Measurements from ENCODE around the gene LALBA. TPM values are rescaled to one million over a fixed set of nuclear protein-coding genes. Genes with fewer than 3 reads are reported as not detected.
A peak's percentile ranks its signal among the peaks of the same experiment; 100 is the strongest.

The LALBA gene
- not detected for total RNA-seq (2021; ENCODE audit: unreplicated experiment)
- not detected for polyA plus RNA-seq (2012; ENCODE audit: insufficient read length)
- Bru-seq, nascent RNA = not detected
- percentile 22 among the genes with signal in this experiment for BruChase-seq, experiment 1, labeled RNA remaining after a 2-hour chase
- not detected for BruChase-seq, experiment 2, labeled RNA remaining after a 6-hour chase
- long read RNA-seq = 0 reads

DNA sequence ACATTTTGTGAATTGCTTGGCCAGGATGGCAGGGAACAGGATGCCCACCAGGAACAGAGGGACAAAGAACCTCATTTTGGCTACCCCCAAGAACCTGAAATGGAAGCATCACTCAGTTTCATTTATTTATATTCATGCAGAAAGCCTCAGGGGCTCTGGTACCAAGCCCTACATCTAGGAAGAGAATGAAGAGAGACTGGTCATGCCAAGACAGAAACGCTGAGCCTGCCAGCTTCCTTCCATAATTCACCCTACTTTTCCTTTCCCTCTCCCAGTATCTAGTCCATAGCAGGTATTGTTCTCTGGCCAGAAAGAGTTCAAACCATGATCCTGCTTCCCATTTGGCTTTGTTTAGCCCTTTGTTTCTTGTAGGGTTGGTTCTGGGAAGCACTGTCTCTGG, at the start of gene LALBA:
Gene LALBA (minus strand): TSS at position 101 of the 400 bp plus-strand sequence. CDS start 26 bp downstream, at position 75.
- TF ChIP-seq, protein P1, sequence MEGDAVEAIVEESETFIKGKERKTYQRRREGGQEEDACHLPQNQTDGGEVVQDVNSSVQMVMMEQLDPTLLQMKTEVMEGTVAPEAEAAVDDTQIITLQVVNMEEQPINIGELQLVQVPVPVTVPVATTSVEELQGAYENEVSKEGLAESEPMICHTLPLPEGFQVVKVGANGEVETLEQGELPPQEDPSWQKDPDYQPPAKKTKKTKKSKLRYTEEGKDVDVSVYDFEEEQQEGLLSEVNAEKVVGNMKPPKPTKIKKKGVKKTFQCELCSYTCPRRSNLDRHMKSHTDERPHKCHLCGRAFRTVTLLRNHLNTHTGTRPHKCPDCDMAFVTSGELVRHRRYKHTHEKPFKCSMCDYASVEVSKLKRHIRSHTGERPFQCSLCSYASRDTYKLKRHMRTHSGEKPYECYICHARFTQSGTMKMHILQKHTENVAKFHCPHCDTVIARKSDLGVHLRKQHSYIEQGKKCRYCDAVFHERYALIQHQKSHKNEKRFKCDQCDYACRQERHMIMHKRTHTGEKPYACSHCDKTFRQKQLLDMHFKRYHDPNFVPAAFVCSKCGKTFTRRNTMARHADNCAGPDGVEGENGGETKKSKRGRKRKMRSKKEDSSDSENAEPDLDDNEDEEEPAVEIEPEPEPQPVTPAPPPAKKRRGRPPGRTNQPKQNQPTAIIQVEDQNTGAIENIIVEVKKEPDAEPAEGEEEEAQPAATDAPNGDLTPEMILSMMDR (IDR thresholded peaks at IDR 0.05) = no peak
- TF ChIP-seq, protein P2, sequence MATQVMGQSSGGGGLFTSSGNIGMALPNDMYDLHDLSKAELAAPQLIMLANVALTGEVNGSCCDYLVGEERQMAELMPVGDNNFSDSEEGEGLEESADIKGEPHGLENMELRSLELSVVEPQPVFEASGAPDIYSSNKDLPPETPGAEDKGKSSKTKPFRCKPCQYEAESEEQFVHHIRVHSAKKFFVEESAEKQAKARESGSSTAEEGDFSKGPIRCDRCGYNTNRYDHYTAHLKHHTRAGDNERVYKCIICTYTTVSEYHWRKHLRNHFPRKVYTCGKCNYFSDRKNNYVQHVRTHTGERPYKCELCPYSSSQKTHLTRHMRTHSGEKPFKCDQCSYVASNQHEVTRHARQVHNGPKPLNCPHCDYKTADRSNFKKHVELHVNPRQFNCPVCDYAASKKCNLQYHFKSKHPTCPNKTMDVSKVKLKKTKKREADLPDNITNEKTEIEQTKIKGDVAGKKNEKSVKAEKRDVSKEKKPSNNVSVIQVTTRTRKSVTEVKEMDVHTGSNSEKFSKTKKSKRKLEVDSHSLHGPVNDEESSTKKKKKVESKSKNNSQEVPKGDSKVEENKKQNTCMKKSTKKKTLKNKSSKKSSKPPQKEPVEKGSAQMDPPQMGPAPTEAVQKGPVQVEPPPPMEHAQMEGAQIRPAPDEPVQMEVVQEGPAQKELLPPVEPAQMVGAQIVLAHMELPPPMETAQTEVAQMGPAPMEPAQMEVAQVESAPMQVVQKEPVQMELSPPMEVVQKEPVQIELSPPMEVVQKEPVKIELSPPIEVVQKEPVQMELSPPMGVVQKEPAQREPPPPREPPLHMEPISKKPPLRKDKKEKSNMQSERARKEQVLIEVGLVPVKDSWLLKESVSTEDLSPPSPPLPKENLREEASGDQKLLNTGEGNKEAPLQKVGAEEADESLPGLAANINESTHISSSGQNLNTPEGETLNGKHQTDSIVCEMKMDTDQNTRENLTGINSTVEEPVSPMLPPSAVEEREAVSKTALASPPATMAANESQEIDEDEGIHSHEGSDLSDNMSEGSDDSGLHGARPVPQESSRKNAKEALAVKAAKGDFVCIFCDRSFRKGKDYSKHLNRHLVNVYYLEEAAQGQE (IDR thresholded peaks at IDR 0.05; ENCODE audit: insufficient read depth in 1 of 2, low read depth in 2 of 2, low read length in 1 of 2) = no peak
- TF ChIP-seq TCF7L2 (IDR thresholded peaks at IDR 0.05; ENCODE audit: low read depth, low read length) (no peak), POLR2AphosphoS5 (IDR thresholded peaks at IDR 0.05; ENCODE audit: low read depth, low read length) (no peak), SIN3A (IDR thresholded peaks at IDR 0.05; ENCODE audit: borderline replicate concordance, insufficient read depth, low read depth, low read length) (no peak)
- H3K4me1 ChIP-seq (ENCODE audit: control insufficient read depth, insufficient read depth, low read length) = no peaks in the 10 kb centered on the region
- no peaks in the 10 kb centered on the region for H3K36me3 ChIP-seq (ENCODE audit: control insufficient read depth, insufficient read depth, low read length)
- no peaks in the 10 kb centered on the region for H3K9me3 ChIP-seq (ENCODE audit: control insufficient read depth, insufficient read depth, low read depth, low read length)
- 0 out of 2 replicates have a peak, but pooled peaks cover 5% of the 10 kb centered on the region for H3K27me3 ChIP-seq (ENCODE audit: control insufficient read depth, insufficient read depth, low read length)
- no peak for ATAC-seq
- BruUV-seq (replicated peaks) = no TSS peak
- ChIA-PET CTCF (no interaction called here), POLR2A (no interaction called here)
- H3K4me3 ChIP-seq (ENCODE audit: low read depth in 2 of 2, low read length in 2 of 2) = no peak within 1 kb of the TSS
- H3K27ac ChIP-seq (ENCODE audit: low read length) = no peak within 1 kb of the TSS
- intact Hi-C loops (cut with micrococcal nuclease; ENCODE audit: unreplicated experiment) (no loop called here), in situ Hi-C loops (cut with HindIII; ENCODE audit: low pct_unique_long_range_greater_than_20kb, low sequenced_read_pairs) (no loop called here)
- no peak for DNase-seq (ENCODE audit: low read depth, low spot score)

DNA sequence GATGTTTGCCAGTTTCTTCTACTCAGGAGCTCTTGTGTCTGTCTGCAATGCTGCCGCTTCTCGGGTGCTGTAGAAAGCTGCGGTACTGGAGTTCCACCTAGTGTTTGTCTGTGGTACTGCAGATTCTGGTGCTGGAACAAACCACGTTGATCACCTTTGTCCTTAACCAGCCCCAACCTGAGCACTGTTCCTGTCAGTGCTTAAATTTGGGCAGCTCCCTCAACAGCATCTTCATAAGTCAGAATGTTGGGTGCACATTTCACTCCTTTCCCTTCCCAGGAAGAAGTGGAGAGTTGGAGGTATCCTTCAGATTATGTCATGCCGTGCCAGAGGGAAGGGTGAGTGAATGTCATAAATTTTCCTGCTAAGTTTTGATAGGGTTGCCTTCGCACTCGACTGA, 48.7 kb upstream of the LALBA start:
- CTCF ChIA-PET = interaction anchor here (1.0 to 4.1 kb wide), 2 partner anchors 73 to 76 kb away, joined by 3 to 53 read pairs; no protein-coding TSS in a partner anchor
- Histone ChIP-seq H3K36me3 (ENCODE audit: control insufficient read depth, insufficient read depth, low read length) (no peaks in the 10 kb centered on the region), H3K9me3 (ENCODE audit: control insufficient read depth, insufficient read depth, low read depth, low read length) (no peaks in the 10 kb centered on the region), H3K27ac (ENCODE audit: low read length) (no peak overlapping the region), H3K4me3 (ENCODE audit: low read depth in 2 of 2, low read length in 2 of 2) (no peak overlapping the region), H3K27me3 (ENCODE audit: control insufficient read depth, insufficient read depth, low read length) (peaks cover 5% of the 10 kb centered on the region; the same call in 1 of the 2 replicates), H3K4me1 (ENCODE audit: control insufficient read depth, insufficient read depth, low read length) (no peaks in the 10 kb centered on the region)
- ATAC-seq = peak; percentile 94
- no TSS peak for BruUV-seq (replicated peaks)
- POLR2A ChIA-PET = interaction anchor here (0.6 kb wide), 1 partner anchor 75 kb away, joined by 3 read pairs; no protein-coding TSS in a partner anchor
- peak; percentile 85 for DNase-seq (ENCODE audit: low read depth, low spot score)
- TF ChIP-seq, protein P1 (IDR thresholded peaks at IDR 0.05) = peak; percentile 98
- TF ChIP-seq TCF7L2 (IDR thresholded peaks at IDR 0.05; ENCODE audit: low read depth, low read length) = no peak
- intact Hi-C loops (cut with micrococcal nuclease; ENCODE audit: unreplicated experiment) = loop anchor here (1.0 kb wide), 1 partner anchor 76 kb away; no protein-coding TSS in a partner anchor
- in situ Hi-C loops (cut with HindIII; ENCODE audit: low pct_unique_long_range_greater_than_20kb, low sequenced_read_pairs) = no loop called here
